Suppressor macrophage treated with lipopolysaccharide for 4 hours (primary cell): ENCODE measurements around the gene MSL1.

Experiments used
- DNase-seq: peaks from one replicate; pipeline ENCODE4 v3.0.0-alpha.2; 2020

MSL1 gene

GRCh38 chr17:40091691-40092397, 29.9 kb upstream of the MSL1 start:
- DNase-seq: no peak

DNA sequence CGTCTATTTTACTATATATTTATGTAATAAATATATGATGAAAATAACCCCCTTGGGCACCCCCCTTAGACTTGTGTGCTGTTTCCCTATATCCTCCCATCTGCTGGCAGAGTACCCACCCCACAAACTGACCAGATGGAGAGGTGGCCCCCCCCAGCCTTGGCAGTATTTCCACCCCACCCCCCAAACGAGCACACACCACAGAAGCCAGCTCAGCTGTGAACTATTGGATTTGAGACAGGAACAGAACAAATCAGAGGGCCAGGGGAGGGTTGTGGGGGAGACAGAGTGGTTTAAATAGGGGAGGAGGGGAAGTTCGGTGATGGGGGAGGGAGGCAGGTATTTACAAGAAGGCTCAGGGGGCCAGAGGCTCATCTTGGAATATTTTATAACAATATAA, 29.2 kb upstream of the MSL1 start:
- DNase-seq: no peak

DNA sequence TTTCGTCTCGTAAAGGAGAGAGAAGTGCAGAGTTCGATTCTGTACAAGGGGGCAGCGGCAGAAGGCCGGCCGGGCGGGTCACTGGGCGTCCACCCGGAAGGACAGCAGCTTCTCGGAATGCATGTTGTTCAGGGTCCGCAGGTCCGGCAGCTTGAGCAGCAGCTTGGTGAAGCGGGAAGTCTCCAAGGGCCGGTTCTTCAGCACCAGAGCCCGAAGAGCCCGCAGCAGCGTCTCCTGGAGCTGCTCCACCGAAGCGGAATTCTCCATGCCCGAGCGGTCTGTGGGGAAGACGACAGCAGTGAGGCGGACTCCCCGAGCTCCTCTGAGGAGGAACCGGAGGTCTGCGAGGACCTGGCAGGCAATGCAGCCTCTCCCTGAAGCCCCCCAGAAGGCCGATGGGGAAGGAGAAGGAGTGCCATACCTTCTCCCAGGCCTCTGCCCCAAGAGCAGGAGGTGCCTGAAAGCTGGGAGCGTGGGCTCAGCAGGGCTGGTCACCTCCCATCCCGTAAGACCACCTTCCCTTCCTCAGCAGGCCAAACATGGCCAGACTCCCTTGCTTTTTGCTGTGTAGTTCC, 28.7 kb upstream of the MSL1 start:
- no peak for DNase-seq

GRCh38 chr17:40093580-40094201, 28.1 kb upstream of the MSL1 start:
- no peak for DNase-seq

DNA sequence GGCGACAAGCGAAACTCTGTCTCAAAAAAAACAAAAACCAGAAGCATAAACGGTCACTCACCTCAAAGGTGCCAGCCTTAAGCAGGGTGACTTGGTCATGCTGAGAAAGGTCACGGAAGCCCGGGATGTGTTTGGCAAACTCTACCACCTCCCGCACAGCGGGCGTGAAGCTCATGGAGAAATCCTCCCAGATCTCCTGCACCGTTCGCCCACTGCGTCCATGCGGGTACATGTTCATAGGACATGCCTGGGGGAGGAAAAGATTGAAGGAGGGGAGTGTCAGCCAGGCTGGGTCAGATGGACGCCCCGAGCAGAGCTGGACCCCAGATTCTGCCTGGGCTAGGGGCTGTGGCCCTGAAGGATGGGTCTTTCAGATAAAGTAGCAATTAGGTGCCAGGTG, 26.9 kb upstream of the MSL1 start:
- no peak for DNase-seq

GRCh38 chr17:40095351-40095943, 26.3 kb upstream of the MSL1 start:
- DNase-seq: no peak

GRCh38 chr17:40095944-40096791, 25.6 kb upstream of the MSL1 start:
- DNase-seq: peak; percentile 99

DNA sequence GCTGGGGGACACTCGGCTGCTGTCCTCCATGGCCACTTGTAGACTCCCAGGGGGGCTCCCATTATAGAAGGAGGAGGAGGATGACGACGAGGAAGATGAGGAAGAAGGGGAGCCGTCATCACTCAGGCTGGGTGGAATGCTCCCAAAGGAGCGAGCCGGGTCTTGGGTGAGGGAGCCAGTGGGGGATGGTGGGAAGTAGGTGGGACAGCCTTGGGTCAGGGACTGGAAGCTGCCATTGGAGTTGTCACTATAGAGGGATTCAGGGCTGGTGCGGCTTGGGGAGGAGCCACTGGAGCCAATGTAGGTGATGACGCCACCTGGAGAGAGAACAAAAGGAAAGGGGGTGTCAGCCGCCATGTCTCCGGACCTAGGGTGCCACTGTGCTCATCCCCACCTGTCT, 24.7 kb upstream of the MSL1 start:
- no peak for DNase-seq

DNA sequence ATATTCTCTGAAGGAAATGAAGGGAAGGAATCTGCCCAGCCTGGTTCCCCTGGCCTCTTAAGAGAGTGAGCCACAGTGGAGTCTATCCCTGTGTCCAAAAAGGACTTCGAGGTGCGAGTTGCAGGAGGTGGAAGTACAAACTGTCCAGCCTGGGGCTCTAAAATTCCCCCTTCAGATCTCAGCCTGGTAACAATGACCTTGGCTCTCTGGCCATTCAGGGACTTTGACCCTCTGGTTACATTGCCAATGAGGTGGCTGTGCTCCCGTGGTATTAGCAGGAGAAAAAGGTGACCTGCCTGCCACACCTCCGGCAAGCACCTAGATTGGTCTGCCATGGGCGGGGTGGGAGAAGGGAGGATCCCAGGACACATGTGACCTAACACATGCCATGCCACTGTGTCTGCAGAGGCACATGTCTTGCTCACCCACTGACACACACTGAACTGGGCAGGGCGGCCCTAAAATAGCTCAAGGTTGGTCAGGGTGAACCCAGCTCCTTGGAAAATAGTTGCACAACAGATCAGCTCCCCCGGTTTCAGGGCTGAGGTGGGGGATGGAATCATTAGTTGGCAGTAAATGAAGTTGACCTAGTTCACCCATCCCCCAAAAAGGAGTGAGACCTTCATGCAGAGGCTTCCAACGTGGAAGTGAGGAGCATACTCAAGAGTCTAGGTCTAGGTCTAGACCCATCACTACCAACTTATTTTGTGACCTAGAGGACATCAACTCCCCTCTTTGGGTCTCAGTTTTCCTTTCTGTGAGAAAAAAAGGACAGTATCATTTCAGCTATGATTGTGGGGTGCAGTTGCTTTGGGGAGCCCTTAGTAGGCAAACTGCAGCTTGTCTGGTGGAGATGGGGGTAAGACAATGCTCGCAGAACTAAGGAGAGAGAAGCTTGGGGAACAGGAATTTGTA, 23.6 kb upstream of the MSL1 start:
- peak; percentile 43 for DNase-seq

DNA sequence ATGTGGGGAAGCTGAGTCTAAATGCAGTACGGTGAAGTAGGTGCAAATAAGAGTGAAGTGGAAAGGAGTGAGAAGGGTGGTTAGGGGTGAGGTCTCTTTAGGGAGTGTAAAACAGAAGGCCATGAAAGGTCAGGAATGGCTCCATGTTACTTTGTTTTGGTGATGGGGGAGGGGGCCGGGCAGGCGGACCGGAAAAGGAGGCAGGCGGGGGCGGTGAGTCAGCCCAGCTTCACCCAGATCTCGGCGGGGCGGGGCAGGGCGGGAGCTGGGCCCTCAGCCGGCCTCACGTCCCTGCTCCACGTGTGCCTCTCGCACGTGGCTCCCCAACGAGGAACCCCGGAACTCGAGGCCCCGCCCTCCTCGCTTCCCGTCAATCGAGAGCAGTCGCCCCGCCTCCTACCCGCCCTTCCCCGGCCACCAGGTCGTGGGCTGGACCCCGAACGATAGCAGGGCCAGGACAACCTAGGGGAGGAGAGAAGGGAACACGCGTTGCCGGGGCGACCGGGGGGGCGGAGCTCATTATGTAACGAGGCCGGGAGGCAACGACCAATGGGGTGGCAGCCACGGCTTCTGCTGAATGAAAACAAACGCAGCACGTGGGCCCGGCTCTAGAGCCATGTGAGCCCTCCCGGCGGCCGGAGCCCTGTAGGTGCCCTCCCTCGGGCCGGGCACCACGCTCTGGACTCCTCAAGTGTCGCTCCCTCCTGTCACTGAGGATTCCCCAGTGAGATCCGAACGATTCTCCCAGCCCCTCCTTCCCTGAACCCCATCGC, 22.7 kb upstream of the MSL1 start:
- peak; percentile 98 for DNase-seq

DNA sequence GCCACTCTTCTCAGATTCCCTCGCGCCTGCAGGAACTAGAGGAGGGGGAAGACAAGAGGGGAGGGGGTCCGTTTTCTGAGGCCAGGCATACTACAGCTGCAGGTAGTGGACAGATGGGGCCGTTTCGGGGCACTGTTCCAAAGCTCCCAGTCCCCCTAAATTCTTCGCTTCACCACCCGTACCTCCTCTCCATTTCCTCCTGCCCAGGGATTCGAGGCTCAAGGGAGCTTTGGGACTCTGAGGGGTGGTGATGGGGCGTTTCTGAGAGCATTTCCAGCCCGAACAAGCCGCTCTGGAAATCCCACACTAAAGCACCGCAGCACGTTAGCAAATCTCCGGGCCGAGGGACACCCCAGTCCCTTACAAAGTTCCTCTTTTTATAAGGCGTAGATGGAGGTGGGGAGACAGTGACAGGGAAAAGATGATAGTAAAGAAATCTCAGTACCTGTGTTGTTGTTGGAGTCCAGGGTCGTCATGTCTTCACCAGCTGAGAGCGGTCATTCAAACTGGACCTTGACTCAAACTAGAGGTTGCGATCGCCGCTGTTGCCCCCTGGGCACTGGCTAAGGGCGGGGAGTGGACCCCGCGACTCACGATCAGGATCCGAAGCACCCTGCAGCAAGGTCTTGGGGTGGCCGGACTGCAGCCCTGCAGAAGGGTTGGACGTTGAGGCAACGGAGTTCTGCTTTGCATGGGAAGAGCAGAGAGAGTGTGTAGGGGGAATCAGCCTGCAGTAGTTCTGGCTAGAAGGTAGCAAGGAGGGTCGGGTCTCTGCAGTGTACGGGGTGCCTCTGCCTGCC, 22.0 kb upstream of the MSL1 start:
- DNase-seq: peak; percentile 81

GRCh38 chr17:40100419-40100668, 21.4 kb upstream of the MSL1 start, which contains the start of gene NR1D1:
Gene NR1D1 (minus strand): TSS chr17:40100589. CDS start chr17:40100094, 495 bp downstream.
- DNase-seq: no peak

GRCh38 chr17:40100669-40101366, 21.0 kb upstream of the MSL1 start:
- DNase-seq: peak; percentile 97

- no peak for DNase-seq
Observed at GRCh38 chr17:40101367-40102210, 20.2 kb upstream of the MSL1 start.

DNA sequence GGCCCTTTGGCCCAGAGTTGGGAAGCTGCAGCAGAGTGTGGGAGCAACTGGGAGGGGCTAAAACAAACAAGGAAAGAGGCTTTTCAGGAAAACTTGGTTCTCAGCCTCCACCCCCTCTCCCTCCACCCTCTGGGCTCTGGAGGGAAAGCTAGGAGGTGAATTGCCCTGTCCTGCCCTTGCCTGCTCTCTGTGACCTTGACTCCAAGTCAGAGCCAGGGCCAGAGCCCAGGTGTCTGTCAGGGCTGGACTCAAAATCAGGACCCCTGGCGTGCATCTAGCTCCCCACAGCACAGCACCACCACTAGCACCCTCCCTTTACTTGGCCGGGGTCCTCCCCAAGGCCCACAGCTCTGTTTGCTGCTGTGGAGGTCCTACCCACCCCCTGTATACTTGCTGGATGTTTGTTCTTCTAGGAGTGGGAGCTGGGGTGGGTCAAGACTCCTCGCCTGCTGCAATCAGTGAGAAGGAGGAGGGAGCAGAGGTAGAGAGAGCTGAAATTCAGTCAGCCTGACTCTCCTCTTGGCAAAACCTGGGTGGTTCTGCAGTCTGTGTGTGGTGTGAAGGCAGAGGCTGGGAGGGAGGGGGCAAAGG, 18.6 kb upstream of the MSL1 start:
- no peak for DNase-seq

DNA sequence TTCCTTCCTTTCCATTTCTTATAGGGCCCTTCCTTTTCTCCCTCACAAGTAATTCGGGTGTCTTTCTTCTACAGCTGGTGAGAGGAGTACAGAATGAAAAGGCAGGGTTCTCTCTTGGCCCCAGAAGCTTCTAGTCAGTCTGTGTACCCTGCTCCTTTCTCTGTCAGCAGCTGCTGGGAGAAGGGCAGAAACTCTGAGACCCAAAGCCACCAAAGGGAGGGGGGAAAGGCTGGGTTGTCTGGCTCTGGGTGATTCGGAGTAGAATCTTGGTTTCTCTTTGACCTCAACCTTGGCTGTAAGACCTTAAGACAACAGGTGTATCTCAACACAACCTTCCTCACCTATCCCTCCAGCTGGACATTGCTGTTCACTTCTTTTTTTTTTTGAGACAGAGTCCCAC, 18.1 kb upstream of the MSL1 start:
- no peak for DNase-seq

DNA sequence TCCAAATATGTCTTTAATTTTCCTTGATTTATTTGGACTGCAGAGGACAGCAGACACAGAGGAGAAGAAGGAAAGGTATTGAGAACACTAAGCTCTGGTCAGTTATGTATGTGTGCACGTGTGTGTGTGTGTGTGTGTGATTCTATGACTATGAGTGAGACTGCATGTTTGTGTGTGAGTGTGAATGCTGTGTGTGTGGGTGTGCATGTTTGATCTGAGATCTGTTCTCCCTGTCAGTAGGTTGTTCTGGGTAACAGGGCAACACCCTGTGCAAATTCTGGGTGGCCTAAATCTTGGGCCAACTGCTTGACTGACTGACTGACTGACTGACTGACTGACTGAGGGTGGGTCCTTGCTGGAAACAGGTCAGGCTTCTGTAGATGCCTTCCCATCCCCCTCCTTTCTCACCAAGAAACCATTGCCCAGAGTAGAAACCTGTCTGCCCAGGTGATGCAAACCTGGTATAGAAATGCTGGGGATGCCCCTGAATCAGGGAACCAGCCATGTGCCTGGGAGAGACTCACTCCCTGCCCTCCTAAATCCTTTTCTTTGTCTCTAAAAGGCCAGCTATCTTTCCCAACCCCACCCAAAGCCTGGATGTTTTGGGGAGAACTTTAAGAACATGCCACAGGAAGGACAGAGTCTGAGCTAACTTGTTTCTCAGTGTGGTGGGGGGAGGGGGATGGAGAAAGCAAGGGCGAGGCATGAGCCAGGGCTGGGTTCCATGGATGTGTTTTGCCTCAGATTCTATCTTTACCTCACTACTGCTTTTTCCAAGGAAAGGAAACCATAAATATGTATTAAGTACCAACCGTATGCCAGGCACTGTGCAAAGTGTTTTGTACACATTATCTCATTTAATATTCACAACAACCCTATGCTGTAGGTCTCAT, 16.9 kb upstream of the MSL1 start:
- DNase-seq: no peak
